Right lobe of liver (tissue), 6 donors: ENCODE data around the gene MXD4. TPM values are rescaled to one million over a fixed set of nuclear protein-coding genes. Genes with fewer than 3 reads are reported as not detected.

Experiments
- ATAC-seq, 4 donors: fragments of 200-7000 bp; cut with Tn5 transposase; one replicate each; pipeline ENCODE4 v1.9.1; 2020; ENCODE audit warnings: mild to moderate bottlenecking in 4 of 4, moderate library complexity in 4 of 4
- DNase-seq, 3 donors: peaks; one replicate each; pipeline ENCODE4 v3.0.0-alpha.2; 2020
- H3K27ac ChIP-seq, 3 donors: fragments of 200-600 bp; one replicate each; pipeline ENCODE4 v1.8.0; 2022
- H3K27me3 ChIP-seq, 2 donors: fragments of 200-600 bp; one replicate each; pipeline ENCODE4 v1.8.0; 2022
- H3K36me3 ChIP-seq, 4 donors: fragments of 200-600 bp; sonication (generic) in 1 of 4; one replicate each; pipeline versions ENCODE4 v1.5.1 to v1.8.0; 2017 to 2022; ENCODE audit warnings: control low read depth in 1 of 4
- H3K4me1 ChIP-seq, 4 donors: fragments of 200-600 bp; sonication (generic) in 1 of 4; one replicate each; pipeline versions ENCODE4 v1.5.1 to v1.8.0; 2017 to 2022; ENCODE audit warnings: control low read depth in 1 of 4
- H3K4me3 ChIP-seq, 3 donors: fragments of 200-600 bp; one replicate each; pipeline ENCODE4 v1.8.0; 2022
- H3K9me3 ChIP-seq, 4 donors: fragments of 200-600 bp; sonication (generic) in 1 of 4; one replicate each; pipeline versions ENCODE4 v1.5.1 to v1.8.0; 2017 to 2022; ENCODE audit warnings: control low read depth in 1 of 4
- CTCF ChIP-seq, 4 donors: fragments of 200-600 bp in 3 of 4; fragments of 450-650 bp in 1 of 4; IDR thresholded peaks; one replicate each; pipeline versions ENCODE4 v1.5.1 to v1.8.0; 2016 to 2022; ENCODE audit warnings: antibody characterized with exemption in 4 of 4, mild to moderate bottlenecking in 2 of 4
- POLR2A ChIP-seq: fragments of 450-650 bp; IDR thresholded peaks from one replicate; pipeline ENCODE4 v1.6.1; 2017; ENCODE audit warnings: antibody characterized with exemption, mild to moderate bottlenecking
- WGBS: methylation state at CpG from one replicate; pipeline ENCODE4 v1.1.6; 2018; ENCODE audit warnings: low coverage, low lambda C conversion rate; ENCODE audit not compliant: insufficient coverage; ENCODE audit errors: missing lambda C conversion rate; 5-methylcytosine and 5-hydroxymethylcytosine counted together
- intact Hi-C, 2 donors: fragments of 100-400 bp; cut with DNase I; formaldehyde crosslinking; loops; one replicate each; pipeline versions ENCODE4 v1.11.2 to v1.14.1; 2022
- total RNA-seq, 6 experiments: library from RNA; depleted of rRNA in 2 of 6; stranded (reverse); fragments of >200 nt in 2 of 6; fragmentation: NEBNext Ultra II Directional in 3 of 6; extraction: Animal tissue kit (Norgen Biotek cat#: 25700) in 3 of 6; gene quantifications; one replicate each; pipeline versions ENCODE4 v1.1.0 to v1.2.4, GENCODE V29; 2016 to 2023
- donor health status: DM: no; HTN: yes; CAD: no.
- donor health status: DM: no; HTN: no; CAD: no.
- donor health status: DM: no; HTN: no; CAD: no.
- donor health status: DM: no; HTN: yes; CAD: no.
- donor health status: DM: no; HTN: yes; CAD: no.

MXD4 gene
- total RNA-seq, 6 experiments from 2014 or later = 17.8 to 23.0 (median 19.7) TPM

GRCh38 chr4:2287594-2287915 is 25.6 kb upstream of the MXD4 start:
- Histone ChIP-seq H3K36me3 (no peaks in the 10 kb centered on the region), H3K27ac (no peak overlapping the region), H3K4me1 (no peaks in the 10 kb centered on the region), H3K9me3 (no peaks in the 10 kb centered on the region), H3K4me3 (no peak overlapping the region), H3K27me3 (no peaks in the 10 kb centered on the region)
- TF ChIP-seq POLR2A = no peak
- no peak for TF ChIP-seq CTCF (IDR thresholded peaks at IDR 0.05)
- no peak for ATAC-seq
- intact Hi-C loops = no loop called here
- 60% methylated on average over 1 of the region's 9 CpGs for WGBS
- DNase-seq = peak in 1 of 3 donors; percentile 10

- ATAC-seq (no peak), DNase-seq (peak in 1 of 3 donors; percentile 21)
- Histone ChIP-seq H3K4me3 (no peak overlapping the region), H3K27me3 (no peaks in the 10 kb centered on the region), H3K9me3 (no peaks in the 10 kb centered on the region), H3K27ac (no peak overlapping the region), H3K4me1 (no peaks in the 10 kb centered on the region), H3K36me3 (no peaks in the 10 kb centered on the region)
- WGBS = 100% methylated on average over 2 of the region's 19 CpGs
- no peak for TF ChIP-seq POLR2A
- no peak for TF ChIP-seq CTCF (IDR thresholded peaks at IDR 0.05)
- intact Hi-C loops = no loop called here
These were observed 25.1 kb upstream of the MXD4 start for GRCh38 chr4:2286904-2287593.

- 62% methylated on average over 6 of the region's 27 CpGs for WGBS
- Histone ChIP-seq H3K9me3 (no peaks in the 10 kb centered on the region), H3K36me3 (no peaks in the 10 kb centered on the region), H3K4me1 (no peaks in the 10 kb centered on the region), H3K4me3 (no peak overlapping the region), H3K27me3 (no peaks in the 10 kb centered on the region), H3K27ac (no peak overlapping the region)
- ATAC-seq = no peak
- intact Hi-C loops = no loop called here
- no peak for TF ChIP-seq POLR2A
- TF ChIP-seq CTCF (IDR thresholded peaks at IDR 0.05) = no peak
- peak; percentile 16 to 44 (median 41) for DNase-seq
These were observed 23.9 kb upstream of the MXD4 start for GRCh38 chr4:2285613-2286381.

- ATAC-seq (no peak), DNase-seq (peak; percentile 7 to 27 (median 21))
- Histone ChIP-seq H3K27me3 (no peaks in the 10 kb centered on the region), H3K4me3 (no peak overlapping the region), H3K27ac (no peak overlapping the region), H3K9me3 (no peaks in the 10 kb centered on the region), H3K36me3 (no peaks in the 10 kb centered on the region), H3K4me1 (no peaks in the 10 kb centered on the region)
- intact Hi-C loops = no loop called here
- WGBS = 63% methylated on average over 2 of the region's 15 CpGs
- no peak for TF ChIP-seq CTCF (IDR thresholded peaks at IDR 0.05)
- no peak for TF ChIP-seq POLR2A
These were observed 23.2 kb upstream of the MXD4 start for GRCh38 chr4:2284934-2285612.
